Glomerular endothelial cell (primary cell): ENCODE results near the gene METRN. TPM values are rescaled to one million over a fixed set of nuclear protein-coding genes. Genes with fewer than 3 reads are reported as not detected.

Source experiments
- DNase-seq: peaks from one replicate; pipeline ENCODE4 v3.0.0-alpha.2; 2011; ENCODE audit warnings: low read depth, low spot score; ENCODE audit errors: extremely low read depth
- total RNA-seq: library from RNA; depleted of rRNA; stranded (reverse); fragments of >200 nt; gene quantifications from 2 replicates; pipeline ENCODE4 v1.2.3, GENCODE V29; 2015

The METRN gene
- total RNA-seq, 1 donor from 2014 or later, result 54.4 TPM

- DNase-seq, result no peak
Observed at GRCh38 chr16:677316-678190, 37.4 kb upstream of the METRN start.

DNA sequence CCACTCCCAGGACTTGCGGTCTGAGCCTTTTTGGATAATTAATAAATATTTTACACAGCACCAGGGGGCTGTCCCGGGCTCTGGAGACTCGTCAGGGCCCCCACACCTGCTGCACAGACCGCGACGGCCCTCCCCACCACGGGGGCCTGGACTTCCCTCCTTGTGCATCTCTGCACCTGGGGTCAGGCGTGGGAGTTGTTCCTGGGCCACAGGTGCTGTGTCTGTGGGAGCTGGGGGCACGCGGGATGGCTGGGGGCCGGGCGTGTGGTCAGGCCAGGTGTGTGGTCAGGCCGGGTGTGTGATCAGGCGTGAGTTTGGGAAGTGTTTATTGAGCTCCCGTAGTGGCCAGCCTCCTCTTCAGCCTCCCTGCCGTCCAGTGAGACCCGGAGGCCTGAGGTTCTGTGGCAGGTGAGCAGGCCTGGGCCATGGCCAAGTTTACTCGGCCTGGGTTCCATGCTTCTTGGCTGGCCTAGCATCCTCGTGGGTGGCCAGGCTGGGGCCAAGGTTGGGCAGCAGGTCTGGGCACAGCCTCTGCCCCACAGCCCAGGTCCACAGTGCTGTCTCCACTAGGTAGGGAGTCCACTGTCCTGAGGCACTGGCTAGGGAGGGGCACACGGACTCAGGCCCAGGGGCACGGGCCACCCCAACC is 36.6 kb upstream of the METRN start:
- no peak for DNase-seq

- no peak for DNase-seq
Observed at GRCh38 chr16:678858-679813, 35.8 kb upstream of the METRN start.

- DNase-seq, result no peak
Observed at GRCh38 chr16:679814-680624, 34.9 kb upstream of the METRN start, which contains the start of gene STUB1. Gene STUB1 (plus strand): TSS chr16:680410. CDS start chr16:680526, 116 bp downstream.

GRCh38 chr16:680625-680945 is 34.3 kb upstream of the METRN start:
- DNase-seq, result no peak

DNA sequence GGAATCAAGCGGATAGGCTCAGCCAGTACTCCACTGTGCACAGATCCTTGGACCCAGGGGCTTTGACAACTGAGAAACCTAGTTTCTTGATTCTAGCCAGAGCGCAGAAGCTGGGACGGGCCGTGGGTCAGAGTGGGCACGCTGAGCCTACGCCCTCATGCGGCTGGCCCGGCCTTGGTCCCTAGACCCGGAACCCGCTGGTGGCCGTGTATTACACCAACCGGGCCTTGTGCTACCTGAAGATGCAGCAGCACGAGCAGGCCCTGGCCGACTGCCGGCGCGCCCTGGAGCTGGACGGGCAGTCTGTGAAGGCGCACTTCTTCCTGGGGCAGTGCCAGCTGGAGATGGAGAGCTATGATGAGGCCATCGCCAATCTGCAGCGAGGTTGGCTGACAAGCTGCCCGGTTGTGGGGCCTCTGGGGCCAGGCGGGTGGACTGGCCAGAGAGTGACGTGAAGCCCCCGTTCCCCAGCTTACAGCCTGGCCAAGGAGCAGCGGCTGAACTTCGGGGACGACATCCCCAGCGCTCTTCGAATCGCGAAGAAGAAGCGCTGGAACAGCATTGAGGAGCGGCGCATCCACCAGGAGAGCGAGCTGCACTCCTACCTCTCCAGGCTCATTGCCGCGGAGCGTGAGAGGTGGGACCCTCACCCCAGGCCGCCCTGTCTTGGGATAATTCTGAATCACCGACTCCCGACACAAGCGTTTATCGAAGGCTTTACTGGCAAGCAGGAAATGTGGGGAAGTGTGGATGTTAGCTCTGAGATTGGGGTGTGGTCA is 33.8 kb upstream of the METRN start:
- no peak for DNase-seq

GRCh38 chr16:681746-682427 is 33.0 kb upstream of the METRN start:
- DNase-seq, result no peak

DNA sequence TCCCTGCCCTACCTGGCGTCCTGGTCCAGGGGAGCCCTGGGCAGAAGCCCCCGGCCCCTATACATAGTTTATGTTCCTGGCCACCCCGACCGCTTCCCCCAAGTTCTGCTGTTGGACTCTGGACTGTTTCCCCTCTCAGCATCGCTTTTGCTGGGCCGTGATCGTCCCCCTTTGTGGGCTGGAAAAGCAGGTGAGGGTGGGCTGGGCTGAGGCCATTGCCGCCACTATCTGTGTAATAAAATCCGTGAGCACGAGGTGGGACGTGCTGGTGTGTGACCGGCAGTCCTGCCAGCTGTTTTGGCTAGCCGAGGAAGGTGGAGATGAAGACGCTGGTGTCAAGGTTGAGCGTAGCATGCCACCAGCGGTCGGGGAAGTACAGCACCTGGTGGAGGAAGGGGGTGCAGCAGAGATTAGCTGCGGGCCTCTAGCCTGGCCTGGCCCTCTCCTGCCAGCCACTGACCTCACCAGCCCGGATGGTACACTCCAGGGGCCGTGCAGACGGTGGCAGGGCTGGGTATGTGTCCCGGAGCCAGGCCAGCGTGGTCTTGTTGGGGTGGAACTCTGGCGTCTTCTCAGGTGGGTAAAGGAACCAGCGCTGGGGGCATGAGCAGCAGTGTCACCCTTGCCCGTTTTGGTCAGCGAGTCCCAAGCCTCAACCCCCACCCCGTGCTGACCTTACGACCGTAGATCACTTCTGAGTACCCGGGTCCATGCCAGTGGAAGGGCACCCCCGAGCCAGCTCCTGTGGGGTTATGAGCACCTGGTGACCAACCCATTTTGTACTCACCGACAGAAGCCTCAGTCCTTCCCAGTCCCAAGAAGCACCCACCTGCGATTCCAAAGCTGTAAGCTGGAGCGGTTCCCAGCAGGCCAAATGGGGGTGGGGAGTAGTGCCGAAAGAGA is 32.2 kb upstream of the METRN start:
- DNase-seq, result no peak

- DNase-seq, result no peak
Observed at GRCh38 chr16:683396-684070, 31.4 kb upstream of the METRN start.

DNA sequence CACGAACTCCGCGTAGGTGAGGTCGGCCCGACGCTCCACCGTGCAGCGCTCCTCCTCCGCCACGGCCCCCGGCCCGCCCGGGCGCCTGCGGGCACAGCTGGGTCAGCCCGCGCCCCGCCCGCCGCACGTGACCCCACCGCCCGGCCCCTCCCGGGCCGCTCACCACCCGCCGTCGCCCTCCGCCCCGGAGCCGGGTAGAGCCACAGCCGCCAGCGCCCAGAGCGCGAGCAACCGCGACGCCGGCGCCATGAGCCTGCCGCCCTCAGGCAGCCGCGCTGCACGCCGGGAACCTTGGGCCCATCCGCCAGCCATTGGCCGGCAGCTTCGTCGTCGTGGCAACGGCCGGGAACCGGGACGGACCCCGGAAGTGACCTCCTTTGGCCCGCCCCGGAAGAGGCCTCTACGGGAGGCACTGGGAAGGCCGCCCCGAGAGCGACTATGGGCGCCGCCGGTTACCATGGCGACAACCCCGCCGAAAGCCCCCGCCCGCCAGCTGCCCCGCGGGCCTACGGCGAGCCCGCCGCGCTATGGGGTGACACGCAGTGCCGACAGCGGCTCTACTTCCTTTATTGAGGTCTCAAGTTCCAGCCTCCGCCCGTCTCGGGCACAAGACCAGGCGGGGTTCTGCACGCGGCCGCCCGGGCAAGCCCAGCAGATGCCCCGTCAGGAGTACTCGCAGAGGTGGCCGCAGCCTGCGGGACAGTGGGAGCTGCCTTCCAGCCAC is 30.7 kb upstream of the METRN start, which contains the start of gene JMJD8:
JMJD8 (minus strand) TSS at position 264 of the 724 bp plus-strand sequence; CDS start at position 249, 15 bp downstream.
- no peak for DNase-seq

DNA sequence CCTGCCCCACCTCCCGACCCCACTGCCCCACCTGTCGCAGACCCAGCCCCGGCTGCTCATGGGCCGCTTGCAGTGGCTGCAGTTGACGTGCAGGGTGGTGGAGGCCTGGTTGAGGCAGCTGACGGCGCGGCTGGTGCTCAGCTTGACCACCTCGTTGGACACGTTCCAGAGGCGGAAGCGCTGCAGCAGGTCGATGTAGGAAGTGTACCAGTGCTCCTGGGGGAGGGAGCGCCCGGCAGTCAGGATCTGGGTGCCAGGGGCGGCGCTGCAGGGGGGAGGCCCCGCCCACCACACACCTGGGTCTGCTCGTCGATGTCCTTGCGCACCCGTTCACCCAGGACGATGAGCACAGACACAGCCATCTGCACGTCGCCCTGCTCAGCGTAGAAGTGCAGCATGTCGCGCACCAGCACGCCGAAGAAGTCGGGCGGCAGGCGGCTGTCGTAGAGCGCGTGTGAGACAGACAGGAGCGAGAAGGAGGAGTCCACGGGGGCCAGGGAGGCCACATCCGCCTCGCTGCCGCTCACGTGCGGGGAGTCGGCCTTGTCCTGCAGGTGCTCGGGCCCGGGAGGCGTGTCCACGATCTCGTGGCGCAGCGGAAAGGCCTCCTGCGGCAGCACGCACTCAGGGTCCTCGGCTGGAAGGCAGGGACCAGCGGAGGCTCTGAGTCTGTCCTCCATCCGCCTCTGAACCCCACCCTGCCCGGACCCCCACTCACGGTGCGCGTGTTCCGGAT is 29.8 kb upstream of the METRN start:
- DNase-seq, result no peak

GRCh38 chr16:685967-686366 is 29.0 kb upstream of the METRN start:
- no peak for DNase-seq

DNA sequence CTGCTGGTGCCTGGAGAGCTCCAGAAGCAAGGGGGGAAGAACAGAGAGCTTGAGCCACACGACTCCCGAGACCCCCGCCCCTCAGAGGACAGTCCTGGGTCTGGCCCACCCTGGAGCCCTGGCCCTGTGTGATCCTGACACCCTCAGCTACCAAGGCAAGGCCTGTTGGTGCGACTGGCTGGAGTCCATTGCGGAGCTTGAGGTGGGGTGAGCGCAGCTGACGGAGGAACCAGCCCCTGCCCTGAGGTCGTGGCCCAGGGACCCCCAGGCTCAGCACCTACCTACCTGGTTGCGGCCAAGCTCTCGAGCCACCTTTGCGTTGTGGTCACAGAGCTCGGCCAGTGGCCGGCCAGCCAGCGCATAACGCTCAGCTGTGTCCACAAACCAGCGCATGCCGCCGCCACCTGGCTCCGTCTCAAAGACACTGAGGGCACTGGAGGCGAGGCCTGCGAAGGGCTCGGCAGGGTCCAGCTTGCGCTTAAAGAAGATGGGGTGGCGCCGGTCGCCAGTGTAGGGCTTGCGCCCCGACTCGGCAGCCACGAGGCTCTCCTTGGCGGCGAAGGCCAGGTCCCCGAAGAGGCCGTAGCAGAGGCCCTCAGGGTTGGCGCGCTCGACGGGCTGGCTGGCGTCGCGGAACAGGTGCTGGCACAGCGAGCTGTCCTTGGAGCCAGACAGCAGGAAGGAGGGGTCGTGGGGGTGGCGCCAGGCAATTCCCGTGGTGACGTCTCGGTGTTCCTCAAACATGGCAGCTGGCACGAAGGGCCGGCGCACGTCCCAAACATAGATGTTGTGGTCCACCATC is 28.3 kb upstream of the METRN start:
- no peak for DNase-seq

DNA sequence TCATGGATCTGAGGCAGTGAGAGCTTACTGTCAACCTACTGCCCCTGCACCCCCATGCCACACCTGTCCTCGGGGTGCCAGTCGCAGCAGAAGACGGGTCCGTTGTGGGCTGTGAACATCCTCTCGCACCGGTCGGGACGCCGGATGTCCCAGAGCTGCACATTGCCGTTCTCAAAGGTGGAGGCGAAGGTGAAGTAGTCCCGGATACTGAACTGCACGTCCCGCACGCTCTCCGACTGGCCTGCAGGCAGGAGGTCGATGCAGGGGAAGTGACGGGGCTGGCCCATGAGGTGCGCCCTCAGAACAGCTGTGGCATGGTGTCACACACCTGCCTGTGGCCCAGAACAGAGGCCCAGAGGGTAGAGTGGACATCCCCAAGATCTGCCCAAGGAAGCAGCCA is 27.4 kb upstream of the METRN start:
- DNase-seq, result no peak
